Effector CD8-positive, alpha-beta T cell (primary cell): ENCODE measurements around the gene DLG5.
"Not testable (repeated sequence)": the region's sequence is repeated elsewhere in the genome, so short reads cannot be mapped to it uniquely, and the experiment has no call there.

ENCODE experiments used
- DNase-seq: peaks from one replicate; lab custom pipeline; 2025; lab: John Stamatoyannopoulos, UW

The DLG5 gene

DNA sequence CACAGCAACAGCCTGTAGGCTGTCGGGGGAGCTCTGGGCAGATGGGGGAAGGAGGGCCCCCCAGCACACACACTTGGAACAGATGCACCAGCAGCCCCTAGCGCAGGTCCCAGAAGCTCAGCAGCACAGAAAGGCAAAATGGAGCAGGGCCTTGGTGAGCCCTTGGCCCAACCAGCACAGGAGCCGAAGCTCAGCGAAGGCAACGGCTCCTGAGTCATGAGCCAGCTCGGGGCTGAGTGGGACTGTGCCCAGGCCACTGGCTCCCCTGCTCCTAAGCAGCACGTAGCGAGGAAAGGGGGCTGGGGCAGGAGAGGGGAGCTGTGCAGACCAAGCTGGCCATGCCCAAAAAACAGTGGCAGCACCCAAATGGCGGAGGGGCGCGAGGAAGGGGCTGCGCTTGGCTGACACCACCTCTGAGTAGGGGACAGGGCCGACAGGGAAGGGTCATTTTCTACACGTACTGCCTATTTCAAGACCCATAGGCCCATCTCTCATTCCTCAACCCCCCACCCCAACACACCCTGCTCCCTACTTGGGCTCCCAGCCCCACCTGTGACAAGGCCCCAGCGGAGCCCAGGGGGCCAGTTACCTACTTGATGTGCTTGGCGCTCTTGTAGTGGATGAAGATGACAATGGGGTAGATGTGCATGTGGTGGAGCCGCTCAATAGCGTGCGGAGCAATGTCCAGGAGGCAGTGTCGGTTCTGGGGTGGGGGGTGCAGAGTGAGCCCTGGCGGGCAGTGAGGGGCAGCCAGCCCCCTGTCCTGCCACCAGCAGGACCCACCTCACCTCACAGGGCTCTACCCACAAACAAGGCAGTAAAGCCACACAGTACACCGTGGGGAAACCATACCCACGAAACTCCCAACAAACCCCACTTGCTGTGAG lies 132.1 kb downstream of the DLG5 start:
- no peak for DNase-seq

DNA sequence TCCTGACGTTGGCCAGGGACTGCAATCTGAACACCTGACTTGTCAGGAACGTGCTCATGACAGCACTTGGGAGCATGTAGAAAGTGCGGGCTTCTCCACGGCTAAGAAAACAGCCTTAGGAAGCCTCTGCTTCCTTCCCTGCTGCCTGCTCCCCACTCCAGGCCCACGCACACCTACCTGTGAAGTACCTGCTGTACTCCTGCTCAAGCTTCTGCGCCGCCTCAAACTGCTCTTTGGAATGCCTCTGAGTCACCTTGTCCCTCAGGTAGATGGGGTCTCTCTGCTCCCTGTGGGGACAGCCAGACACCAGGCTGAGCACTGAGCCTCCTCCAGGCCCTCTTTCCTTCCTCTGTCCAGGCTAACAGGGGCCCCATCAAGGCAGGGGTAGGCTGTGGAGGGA lies 132.7 kb downstream of the DLG5 start:
- no peak for DNase-seq

DNA sequence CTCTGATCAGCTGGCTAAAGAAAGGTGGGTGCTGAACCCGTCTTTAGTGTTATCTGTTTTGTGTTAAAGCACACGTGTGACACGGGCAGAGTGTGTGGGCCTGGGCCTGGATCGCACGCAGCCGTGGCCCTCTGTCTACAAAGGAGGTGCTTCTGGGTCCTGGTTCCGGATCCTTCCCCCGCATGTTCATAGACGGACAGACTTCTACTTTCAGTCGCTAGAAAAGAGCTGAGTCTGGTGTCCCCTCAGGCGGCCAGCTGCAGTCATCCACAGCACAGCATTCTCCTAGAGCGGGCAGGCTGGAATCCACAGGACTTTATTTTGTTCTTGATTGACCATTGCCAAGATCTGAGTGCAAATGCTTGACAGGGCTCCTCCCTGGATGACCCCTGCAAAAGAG lies 134.4 kb downstream of the DLG5 start:
- no peak for DNase-seq

DNA sequence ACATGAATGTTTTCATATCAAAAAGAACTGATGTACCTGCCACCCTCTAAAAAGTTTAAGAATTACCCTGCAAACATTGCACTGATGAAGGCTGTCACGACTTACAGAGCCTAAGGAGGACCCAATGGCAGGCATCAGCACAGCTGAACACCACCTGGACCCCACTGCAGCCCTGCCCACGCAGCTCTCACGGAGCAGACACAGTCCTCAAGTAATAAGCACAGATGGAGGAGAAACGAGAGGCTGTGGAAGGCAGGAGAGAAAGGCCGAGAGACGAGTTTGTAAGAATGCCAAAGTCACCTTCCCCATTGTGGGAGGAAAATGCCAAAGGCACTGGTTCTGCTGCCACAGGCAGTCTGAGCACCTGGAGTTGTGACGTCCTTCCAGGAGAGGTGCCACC lies 135.0 kb downstream of the DLG5 start:
- no peak for DNase-seq

DNA sequence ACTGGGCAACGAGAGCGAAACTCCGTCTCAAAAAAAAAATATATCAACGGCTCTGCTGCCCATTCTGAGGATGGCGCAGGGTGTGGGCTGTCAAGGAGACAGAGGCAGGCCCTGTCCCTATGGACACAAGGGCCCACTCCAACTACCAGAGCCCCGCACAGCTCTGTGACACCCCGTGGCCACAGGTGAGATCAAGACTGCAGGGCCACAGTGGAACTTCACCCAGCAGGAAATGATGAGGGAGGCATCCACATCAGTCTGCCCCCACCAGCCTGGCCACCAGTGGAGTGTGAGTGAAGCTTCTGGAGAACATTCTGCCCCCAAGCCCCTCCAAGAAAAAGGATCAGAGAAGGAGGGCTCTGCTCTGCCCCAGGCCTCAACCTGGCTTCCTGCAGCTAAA lies 136.7 kb downstream of the DLG5 start:
- no peak for DNase-seq

DNA sequence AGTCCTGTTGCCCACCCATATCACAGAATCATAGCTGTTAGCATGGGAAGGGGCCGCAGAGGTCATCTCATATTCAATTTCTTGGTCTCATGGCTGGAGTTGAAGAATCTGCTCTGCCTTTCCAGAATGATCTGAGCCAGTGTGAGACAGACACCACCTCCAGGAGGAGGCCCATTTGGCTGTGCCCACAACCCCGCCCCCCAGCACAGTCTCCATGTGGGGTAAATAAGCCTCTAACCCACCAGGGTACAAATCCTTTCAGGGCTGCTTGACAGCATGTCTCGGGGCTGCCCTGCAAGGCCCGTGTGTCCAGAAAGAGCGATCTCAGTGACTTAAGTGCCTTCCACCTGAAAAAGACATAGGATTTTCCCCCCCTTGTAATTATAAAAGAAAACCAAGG lies 137.5 kb downstream of the DLG5 start:
- DNase-seq, result no peak

DNA sequence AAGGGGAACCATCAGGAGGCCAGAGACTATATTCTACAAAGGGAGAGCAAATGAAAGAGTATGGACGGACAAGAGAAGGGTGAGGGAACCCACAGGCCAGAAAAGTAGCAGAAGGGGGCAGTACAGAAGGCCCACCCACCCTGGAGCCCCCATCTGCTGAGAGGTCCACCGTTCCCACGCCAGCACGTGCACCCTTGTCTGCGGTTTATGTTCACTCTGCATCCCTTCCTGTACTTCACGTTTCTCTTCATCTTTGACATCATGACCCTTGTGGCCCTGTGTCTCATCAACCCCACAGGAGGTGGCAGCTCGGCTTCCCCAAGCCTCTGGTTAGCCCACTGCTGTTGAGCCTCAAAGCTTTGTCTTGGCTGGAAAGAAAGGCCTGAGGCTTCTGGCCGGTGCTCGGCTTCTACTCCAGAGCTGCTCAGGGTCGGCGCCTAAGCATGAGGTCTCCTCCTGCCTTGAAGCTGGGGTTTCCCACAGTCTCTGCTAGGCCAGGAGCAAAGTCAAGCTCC lies 138.0 kb downstream of the DLG5 start:
- DNase-seq, result no peak

DNA sequence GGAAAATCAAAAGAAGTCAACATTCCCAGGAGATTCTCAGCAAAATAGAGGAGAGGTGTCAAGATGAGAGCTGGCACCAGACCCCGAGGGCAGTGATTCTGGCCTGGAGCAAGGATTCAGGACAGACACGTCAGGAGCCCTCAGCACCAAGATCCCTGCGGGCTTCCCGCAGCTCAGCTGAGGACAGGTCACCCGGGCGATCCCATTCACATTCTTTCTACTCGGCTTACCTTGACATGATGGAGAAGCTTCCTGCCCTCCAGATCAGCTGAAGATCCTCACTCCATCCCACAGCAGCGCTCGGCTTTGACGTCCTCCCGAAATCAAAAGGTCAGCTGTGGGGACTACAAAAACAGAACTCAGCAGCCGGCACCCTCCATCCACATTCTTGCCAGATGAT lies 139.1 kb downstream of the DLG5 start:
- no peak for DNase-seq

DNA sequence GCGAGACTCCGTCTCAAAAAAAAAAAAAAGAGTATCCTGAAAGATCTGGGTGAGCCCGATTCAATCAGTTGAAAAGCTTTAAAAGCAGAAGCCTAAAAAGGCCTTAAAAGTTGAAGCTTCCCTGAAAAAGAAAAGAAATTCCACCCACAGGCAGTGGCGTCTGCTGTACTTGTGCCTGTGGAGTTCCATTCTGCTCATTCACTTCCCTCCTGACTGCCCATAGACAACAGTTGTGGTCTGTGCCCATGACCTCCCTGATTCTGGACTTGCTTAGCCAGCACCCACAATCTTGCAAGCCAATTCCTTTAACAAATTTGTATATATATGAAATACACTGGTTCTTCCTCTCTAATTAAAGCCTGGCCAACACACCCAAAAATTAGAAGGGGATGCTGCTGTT lies 141.7 kb downstream of the DLG5 start:
- DNase-seq, result no peak

DNA sequence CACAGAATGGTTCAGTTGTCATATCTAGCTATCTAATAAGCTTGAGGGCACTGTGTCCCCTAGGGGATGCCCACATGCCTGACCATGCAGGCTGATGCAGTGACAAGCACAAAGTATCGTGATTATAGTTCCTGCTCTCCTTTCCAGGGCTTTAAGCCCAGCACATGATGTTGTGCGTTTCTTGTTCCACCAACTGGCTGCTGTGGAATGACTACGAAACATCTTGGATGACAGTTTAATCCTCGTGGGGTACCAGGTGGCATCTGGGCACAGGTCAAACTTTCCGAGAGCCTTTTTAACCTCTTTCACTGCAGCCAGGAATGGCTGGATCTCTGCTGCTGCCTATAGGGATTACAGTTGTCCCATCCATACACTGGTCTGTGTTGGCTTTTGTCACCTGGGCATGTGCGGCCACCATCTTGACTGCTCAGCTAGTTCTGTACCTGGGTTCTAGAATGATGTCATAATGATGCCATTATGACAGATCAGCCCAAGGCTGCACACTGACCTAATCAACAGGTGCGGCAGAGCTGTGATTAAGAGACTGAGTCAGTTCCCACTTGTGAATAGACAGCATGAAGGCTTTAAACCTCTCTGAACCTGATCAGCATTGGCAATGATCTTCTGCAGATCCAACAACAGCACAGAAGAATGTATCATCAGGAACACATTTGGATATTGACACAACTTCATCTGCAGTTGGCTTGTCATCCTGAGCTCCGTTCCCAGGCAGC lies 144.1 kb downstream of the DLG5 start:
- DNase-seq, result no peak

DNA sequence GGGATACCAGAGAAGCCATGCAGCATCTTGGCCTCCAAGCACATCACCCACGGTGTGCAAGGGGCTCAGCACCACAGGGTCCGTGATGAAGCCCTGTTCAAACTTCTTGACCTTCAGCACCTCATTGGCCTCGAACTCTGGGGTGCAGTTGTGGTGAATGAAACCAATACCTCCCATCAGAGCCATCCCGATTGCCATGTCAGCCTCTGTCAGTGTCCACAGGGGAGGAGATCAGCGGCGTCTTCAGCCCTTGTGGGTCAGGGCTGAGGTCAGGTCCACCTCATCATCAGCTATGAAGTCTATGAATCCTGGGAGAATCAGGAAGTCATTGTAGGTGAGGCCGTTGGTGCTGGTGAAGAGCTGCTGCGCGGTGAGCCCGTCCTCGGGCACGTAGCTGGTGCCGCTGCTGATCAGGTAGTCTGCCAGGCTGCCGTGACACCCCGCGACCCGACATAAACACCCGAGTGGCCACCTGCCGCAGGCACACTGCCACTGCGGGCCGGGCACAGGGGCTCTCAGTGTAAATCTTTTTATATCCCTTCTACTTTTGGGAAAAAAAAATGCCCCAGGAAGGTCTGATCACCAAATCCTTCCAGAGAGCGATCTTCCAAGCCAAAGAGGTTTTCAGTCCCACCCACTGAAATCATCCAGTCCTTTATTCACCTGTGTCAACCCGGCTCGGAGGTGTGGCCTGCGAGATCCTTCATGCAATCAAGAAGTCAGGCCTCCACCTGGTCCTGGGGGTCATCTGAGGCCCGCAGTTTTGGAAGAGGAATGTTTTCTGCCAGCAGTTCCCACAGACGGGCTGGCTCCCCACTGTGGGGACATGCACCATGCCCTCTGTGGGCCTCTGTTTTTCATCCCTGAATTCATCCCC lies 144.9 kb downstream of the DLG5 start:
- no peak for DNase-seq

DNA sequence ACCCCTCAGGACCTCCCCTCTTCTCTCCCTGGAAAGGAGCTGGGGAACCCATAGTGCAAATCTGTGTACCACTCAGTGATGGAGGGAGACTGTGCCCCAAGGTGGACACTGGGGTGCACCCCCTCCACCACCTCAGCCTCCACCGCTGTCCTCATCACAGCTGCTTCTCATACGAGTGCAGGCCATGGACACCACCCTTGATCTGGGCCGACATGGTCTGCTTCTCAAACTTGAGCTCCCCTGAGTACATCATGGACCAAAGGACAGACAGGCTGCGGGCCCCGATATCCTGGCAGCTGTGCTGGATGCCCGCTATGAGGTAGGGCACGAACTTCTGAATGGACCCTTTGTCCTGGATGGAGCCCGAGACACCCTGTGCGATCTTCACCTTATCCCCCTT lies 146.4 kb downstream of the DLG5 start:
- no peak for DNase-seq

DNA sequence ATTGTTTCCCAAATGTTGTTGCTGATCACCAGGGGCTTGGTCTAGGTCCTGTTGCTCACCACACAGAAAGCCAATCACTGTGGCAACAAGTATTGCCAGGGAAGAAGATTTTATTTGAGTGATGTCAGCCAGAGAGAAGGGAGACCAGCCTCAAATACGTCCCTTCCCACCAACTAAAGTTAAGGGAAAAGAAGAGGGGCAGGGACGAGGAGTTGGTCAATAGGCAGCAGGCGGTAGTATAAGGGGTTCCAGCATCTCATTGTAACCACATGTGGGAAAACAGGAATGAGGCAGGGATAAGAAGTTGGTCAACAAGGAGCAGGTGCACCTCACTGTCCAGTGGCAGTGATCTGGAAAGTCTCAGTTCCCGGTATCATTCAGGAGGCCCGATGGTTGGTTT lies 150.1 kb downstream of the DLG5 start:
- no peak for DNase-seq

DNA sequence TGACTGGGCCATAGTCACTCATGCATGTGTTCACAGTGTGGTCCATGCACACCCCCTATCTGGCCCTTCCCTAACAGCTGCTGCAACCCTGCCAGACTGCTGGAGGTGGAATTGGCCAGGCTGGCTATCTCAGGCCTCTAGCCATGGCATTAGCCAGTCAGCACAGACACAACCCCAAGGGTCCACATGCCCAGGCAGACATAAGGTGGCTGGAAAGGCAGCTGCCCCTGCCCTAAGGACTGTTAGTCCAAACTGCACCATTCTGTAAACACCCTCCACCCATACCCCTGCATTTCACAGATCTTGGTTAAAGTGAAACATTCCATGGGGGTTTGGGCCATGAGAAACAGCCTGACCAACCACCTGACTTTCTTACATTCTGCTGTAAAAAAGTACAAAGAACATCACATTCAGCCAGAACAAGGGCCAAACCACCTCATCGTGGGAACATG lies 151.6 kb downstream of the DLG5 start:
- no peak for DNase-seq

DNA sequence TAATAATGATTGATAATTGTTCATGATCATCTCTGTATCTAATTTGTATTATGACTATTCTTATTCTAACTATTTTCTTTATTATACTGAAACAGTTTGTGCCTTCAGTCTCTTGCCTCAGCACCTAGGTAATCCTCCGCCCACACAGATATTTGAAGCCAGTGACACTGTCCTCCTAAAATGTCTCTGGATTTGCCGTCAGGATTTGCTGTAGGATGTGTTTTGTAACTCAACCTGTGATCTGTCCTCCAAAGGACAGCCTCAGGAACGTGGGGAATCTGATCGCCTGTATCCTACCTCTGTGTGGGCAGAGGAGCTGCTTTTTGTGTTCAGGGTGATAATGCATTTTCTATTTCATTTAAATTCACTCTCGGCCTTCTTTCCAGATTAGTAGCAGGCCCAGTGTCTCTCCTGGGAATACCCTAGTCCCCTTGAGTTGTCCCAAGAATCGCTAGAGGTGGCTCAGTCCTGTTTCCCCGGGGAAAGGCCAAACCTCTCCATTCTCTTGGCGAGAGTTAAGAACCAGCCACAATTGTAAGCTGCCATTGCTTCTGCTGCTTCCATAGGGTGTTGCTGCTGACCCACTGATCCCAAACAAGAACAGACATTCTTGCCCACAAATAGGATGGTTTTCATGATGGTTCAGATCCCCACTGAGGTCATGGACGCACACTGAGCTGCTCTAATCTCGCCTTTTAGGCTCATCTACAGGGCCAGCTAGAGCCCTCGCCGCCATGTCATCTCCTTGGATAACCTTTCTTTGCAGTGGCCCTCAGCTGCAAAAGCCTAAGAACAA lies 152.7 kb downstream of the DLG5 start:
- no peak for DNase-seq

DNA sequence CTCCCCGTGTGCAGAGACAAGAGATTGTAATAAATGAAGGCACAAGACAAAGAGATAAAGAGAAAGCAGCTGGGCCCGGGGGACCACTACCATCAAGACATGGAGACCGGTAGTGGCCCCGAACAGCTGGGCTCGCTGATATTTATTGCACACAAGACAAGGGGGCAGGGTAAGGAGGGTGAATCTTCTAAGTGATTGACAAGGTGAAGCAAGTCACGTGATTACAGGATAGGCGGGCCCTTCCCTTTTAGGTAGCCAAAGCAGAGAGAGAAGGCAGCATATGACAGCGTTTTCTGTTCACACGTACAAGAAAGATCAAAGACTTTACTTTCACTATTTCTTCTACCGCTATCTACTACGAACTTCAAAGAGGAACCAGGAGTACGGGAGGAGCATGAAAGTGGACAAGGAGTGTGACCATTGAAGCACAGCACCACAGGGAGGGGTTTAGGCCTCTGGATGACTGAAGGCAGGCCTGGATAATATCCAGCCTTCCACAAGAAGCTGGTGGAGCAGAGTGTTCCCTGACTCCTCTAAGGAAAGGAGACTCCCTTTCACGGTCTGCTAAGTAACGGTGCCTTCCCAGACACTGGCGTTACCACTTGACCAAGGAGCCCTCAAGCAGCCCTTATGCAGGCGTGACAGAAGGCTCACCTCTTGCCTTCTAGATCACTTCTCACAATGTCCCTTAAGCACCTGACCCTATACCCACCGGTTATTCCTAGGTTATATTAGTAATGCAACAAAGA lies 153.5 kb downstream of the DLG5 start:
- DNase-seq, result not testable (repeated sequence)

DNA sequence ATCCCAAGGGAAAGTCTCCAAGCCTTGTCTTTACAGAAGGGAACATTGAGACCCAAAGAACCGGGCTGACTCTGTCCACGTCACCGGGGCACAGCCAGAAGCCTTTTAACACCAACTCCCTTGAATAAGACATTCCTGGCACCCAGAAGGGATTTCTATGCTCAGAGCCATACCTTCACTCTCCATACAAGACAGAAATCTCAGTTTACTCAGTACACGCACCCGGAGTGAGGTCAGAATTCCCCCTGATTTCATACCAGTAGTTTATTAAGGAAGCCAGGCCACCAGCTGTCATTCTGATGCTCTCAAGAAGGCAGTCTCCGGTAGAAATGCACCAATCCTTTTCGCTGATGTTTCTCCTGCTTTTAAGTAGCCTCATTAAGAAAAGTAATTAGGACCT lies 154.7 kb downstream of the DLG5 start:
- no peak for DNase-seq

DNA sequence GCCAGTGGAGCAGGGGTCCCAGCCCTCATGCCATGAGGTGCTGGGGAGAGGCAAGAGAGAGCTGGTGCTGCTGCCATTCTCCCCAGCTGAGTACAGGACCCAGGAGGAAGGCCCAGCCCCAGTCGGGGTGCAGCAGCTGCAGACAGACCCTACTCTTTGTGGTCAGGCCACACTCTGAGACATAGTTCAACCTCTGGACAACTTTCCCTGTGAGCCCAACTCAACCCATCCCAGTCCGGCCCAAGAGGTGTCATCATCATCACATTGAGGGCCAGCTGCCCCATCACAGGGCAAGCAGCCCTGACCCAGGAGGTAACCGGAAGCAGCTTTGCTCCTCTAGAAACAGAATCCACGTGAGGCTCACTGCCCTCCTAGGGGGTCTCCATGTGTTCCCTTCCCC lies 155.1 kb downstream of the DLG5 start:
- no peak for DNase-seq

DNA sequence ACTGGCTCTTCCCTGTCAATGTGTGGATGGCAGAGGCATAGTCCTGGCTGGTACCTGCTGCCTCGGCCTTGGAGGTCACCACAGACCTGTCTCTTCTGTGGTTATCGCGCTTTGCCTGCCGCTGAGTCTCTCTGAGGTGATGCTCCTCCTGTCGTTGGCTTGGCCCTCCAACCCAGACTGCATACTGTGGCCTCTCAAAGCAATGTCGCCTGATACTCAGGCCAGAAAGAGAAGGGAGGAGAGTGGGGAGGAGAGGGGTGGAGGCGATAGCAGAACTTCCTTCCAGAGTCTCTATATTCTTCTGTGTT lies 155.7 kb downstream of the DLG5 start:
- DNase-seq, result no peak

DNA sequence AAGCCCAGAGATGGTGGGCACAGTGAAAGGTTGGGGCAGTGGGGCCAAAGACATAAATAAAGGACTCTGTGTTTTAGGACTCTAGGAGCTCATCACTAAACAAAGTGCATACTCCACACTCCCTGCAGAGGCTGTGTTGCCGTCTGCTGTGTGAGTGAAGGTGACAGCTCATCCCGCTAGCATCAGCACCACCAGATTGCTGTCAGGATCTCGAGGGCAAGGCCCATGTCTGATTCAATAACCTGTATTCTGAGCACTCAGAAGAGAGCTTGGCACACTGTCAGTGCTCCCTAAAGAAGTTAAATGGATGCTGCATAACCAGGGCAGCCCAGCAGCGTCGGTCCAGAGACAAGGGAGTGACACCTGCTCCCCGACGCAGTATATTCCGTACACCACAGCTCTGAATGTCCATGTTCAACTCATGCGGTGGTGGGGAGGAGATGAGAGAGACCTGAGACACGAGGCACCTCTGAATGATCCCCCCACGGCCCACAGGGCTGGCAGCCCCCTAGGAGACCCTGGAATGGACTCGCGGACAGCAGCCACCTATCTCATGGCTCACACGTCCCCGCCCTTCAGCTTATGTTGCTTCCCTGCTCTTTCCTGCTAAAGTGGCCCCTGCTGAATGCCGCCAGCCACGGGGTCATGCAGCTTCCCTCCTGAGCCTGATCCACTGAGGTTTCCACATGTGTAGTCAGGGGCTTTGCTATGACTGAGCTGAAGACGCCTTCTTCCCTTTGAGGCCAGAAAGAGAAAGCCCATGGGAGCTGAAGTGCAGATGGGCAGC lies 156.3 kb downstream of the DLG5 start:
- DNase-seq, result no peak
